Activated CD8-positive, alpha-beta memory T cell treated with anti-CD3 and anti-CD28 coated beads for 48 hours (primary cell): ENCODE results near the gene EP300.
"Not testable (repeated sequence)": the region's sequence is repeated elsewhere in the genome, so short reads cannot be mapped to it uniquely, and the experiment has no call there.

Experiments used
- DNase-seq, 3 experiments: peaks; one replicate each; pipeline ENCODE4 v3.0.0-alpha.2; 2020; ENCODE audit warnings: low read depth in 2 of 3, low spot score in 2 of 3

The EP300 gene

GRCh38 chr22:41092023-41092817 is at the start of gene EP300:
EP300 (plus strand) TSS chr22:41092592; CDS start chr22:41093005, 413 bp downstream.
- peak; percentile 40 to 55 (median 50) for DNase-seq

GRCh38 chr22:41043722-41044121 is 48.7 kb upstream of the EP300 start:
- DNase-seq, result no peak

GRCh38 chr22:41045575-41045974 is 46.8 kb upstream of the EP300 start:
- not testable (repeated sequence) for DNase-seq

- DNase-seq, result no peak
Measured at GRCh38 chr22:41047801-41048211, 44.6 kb upstream of the EP300 start.

- DNase-seq, result not testable (repeated sequence)
Measured at GRCh38 chr22:41048345-41048744, 44.0 kb upstream of the EP300 start.

GRCh38 chr22:41048791-41049717 is 43.3 kb upstream of the EP300 start:
- DNase-seq, result no peak

- DNase-seq, result not testable (repeated sequence)
Measured at GRCh38 chr22:41049795-41050194, 42.6 kb upstream of the EP300 start.

GRCh38 chr22:41050883-41051282 is 41.5 kb upstream of the EP300 start:
- DNase-seq, result no peak

GRCh38 chr22:41052661-41053490 is 39.5 kb upstream of the EP300 start:
- no peak for DNase-seq

GRCh38 chr22:41057076-41057475 is 35.3 kb upstream of the EP300 start:
- no peak for DNase-seq

GRCh38 chr22:41062146-41062545 is 30.2 kb upstream of the EP300 start:
- DNase-seq, result no peak

- DNase-seq, result not testable (repeated sequence)
Measured at GRCh38 chr22:41064326-41064725, 28.1 kb upstream of the EP300 start.

- DNase-seq, result not testable (repeated sequence)
Measured at GRCh38 chr22:41066341-41066740, 26.1 kb upstream of the EP300 start.

GRCh38 chr22:41067968-41068367 is 24.4 kb upstream of the EP300 start:
- not testable (repeated sequence) for DNase-seq

GRCh38 chr22:41070665-41071331 is 21.6 kb upstream of the EP300 start:
- DNase-seq, result no peak

- no peak for DNase-seq
Measured at GRCh38 chr22:41074061-41074460, 18.3 kb upstream of the EP300 start.

GRCh38 chr22:41074466-41074865 is 17.9 kb upstream of the EP300 start:
- no peak for DNase-seq

GRCh38 chr22:41074941-41075710 is 17.3 kb upstream of the EP300 start:
- DNase-seq, result no peak

- DNase-seq, result no peak
Measured at GRCh38 chr22:41075946-41076345, 16.4 kb upstream of the EP300 start.

GRCh38 chr22:41076857-41077256 is 15.5 kb upstream of the EP300 start:
- no peak for DNase-seq
